ENCODE data around the gene PPFIA4.
A peak's percentile ranks its signal among the peaks of the same experiment; 100 is the strongest.

The PPFIA4 gene

GRCh38 chr1:203060115-203060514, 33.8 kb downstream of the PPFIA4 start:
- DNase-seq (ENCODE audit: low read depth): no peak

GRCh38 chr1:203063287-203063686, 37.0 kb downstream of the PPFIA4 start:
- DNase-seq (ENCODE audit: low read depth): no peak

DNA sequence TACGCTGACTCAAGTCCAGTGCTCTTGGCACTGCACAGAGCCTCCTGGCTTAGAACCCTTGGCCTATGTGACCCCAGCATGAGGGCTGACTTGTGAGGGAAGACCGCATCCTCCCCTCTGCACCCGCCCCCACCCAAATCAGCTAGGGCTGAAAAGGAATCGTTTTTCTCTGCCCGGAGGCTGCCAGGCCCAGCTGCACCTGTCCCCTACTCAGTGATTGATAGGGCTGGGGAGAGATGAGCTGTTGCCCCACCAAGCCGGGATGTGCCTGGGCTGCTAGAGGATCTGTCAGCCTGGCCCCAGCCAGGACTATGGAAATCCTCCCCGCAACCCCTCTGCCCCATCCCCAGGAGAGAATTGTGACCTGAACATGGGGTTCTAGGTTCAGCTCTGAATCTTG, 38.9 kb downstream of the PPFIA4 start:
- DNase-seq (ENCODE audit: low read depth): no peak

DNA sequence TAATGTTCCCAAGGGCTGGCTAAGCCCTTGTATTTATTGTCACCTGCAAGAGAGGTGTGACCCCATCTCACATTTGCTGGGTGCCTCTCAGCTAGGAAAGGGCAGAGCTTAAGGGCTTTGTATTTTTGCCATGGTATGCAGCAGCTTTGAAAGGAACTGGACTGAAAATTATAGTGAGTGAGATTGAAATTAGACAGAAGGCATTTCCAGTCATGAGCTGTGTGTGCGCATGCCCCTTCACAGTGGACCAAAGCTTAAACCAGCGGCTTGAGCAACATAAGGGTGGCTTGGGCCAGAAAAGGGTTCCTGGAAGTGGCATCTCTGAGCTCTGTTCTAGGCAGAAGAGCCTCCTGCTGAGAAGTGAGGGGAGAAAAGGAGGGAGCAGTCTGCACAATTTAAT, 39.7 kb downstream of the PPFIA4 start:
- no peak for DNase-seq (ENCODE audit: low read depth)

- no peak for DNase-seq (ENCODE audit: low read depth)
These were observed 40.7 kb downstream of the PPFIA4 start for GRCh38 chr1:203066965-203067364.

DNA sequence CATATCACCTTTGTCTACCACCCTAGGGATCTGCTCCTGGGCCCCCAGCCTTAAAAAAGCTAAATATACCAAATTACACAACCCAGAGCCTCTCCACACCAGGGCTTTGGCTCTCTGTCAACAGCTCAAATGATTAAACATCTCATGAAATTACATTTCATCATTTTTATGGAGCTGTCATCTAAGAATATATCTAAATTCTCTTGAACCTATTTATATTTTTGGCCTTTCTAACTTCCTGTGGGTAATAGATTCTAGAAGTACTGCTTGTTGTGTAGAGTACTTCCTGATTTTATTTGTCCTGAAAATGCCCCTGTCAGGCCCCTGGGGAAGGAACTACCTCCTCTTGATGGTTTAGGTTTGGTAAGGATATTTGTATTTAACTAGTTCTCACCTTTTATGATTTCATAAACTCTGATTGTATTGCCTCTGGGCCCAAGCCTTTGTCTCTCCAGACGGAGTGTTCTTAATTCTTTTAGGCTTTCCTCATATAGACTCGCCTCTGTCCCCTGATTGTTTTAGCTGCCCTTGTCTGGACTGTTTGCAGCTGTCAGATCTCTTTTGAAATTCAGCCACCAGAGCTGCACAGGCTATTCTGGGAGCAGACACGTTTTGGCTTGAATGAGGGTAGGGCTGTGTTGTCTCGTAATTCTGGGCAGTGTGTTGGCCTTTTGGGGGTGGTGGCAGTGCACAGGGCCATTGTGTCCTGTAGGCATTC, 42.9 kb downstream of the PPFIA4 start:
- DNase-seq (ENCODE audit: low read depth): no peak

GRCh38 chr1:203072002-203072602, 45.8 kb downstream of the PPFIA4 start:
- DNase-seq (ENCODE audit: low read depth): no peak

DNA sequence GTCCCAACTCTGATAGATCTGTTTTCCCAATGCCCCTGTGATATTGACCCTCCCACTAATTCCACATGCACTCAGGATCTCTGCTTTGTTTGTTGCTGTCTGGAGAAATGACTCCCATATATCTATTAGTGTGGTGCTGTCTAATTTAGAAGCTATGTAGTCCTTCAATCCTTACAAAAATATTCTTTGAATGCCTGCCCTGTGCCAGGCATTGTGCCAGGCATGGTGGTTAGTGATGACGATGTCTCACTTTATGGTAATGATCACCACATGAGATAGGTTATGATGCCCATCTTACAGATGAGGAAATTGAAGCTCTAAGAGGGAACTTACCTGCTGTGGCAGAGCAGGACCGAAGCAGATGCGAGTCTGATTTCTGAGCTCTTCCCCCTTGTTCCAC, 46.6 kb downstream of the PPFIA4 start:
- DNase-seq (ENCODE audit: low read depth): peak; percentile 29

DNA sequence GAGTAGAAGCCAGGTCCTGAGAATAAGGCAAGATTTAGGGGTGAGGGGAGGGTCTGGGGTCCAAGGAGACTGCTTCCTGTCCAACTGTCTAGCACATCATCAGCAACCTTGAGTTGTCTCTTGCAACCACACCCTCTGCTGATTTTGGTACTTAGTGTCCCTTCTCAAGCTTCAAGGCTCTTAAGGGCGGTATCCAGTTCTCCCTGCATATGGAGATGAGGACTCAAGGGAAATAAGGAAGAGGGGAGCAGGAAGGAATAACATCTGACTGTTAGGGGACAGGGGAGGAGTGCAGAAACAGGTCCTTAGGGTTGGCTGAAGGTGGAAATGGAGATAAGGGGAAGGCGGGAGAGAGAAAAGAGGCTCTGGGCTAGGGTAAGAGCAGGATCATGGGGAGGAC, 47.2 kb downstream of the PPFIA4 start:
- no peak for DNase-seq (ENCODE audit: low read depth)

DNA sequence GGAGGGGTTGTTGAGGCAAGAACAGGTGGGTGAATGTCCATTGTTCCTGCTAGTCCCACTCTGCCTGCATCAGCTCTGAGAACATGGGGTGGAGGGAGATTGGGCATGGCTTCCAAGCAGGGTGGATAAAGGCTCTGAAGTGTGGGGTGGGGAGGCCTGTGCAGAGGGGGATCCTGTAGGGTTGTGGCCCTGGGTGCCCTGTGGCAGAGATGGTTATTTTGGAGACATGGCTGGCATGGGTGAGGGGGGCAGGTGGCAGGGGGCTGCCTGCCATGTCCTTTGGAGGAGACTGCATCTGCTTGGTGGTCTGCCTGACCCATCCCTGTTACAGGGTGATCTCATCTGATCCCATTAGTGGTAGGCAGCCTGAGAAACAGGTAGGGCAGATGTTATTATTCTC, 48.3 kb downstream of the PPFIA4 start:
- DNase-seq (ENCODE audit: low read depth): no peak

- no peak for DNase-seq (ENCODE audit: low read depth)
These were observed 49.1 kb downstream of the PPFIA4 start for GRCh38 chr1:203075236-203076030.

DNA sequence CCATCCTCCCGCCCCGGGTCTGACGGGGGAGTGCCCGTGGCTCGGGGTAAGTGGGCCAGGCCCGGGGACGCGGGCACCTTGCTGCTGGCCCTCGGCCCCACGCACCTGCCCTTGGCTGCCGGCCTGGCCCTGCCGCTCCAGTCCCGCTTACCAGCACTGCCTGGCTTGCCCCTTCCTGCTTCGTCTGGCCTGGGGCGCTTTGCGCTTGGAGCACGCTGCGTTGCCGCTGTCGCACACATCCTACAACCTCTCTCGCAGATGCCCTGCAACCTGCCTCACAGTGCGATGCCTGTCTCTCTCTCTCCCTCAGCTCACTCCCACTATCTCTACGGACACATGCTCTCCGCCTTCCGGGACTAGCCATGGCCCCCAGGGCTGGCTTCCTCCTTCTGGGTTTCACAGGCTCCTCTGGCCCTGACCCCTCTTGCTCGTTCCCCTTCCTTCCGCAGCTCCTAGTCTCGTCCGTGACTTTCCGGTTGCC, 49.8 kb downstream of the PPFIA4 start:
- no peak for DNase-seq (ENCODE audit: low read depth)

DNA sequence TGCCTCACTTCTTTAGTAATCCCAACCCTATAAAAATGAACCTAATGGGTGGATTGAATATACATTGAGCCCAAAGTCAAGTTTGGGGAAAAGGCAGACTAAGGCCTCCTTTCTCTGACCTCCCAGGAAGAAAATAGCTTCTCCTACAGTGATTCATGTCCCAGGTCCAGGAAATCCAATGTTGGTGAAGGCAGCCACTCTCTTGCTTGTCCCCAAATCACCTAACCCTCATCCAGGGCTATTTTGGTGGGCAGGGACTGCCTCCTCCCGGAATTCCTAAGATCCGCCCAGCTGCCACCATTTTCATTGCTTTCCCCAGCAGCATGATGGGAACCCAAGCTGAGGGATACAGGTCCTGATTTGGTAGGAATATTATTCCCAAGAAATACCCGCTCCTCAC, 51.1 kb downstream of the PPFIA4 start:
- DNase-seq (ENCODE audit: low read depth): no peak

GRCh38 chr1:203077956-203078355, 51.7 kb downstream of the PPFIA4 start:
- no peak for DNase-seq (ENCODE audit: low read depth)

GRCh38 chr1:203078478-203078877, 52.2 kb downstream of the PPFIA4 start:
- DNase-seq (ENCODE audit: low read depth): no peak

GRCh38 chr1:203080456-203080855, 54.2 kb downstream of the PPFIA4 start:
- no peak for DNase-seq (ENCODE audit: low read depth)

DNA sequence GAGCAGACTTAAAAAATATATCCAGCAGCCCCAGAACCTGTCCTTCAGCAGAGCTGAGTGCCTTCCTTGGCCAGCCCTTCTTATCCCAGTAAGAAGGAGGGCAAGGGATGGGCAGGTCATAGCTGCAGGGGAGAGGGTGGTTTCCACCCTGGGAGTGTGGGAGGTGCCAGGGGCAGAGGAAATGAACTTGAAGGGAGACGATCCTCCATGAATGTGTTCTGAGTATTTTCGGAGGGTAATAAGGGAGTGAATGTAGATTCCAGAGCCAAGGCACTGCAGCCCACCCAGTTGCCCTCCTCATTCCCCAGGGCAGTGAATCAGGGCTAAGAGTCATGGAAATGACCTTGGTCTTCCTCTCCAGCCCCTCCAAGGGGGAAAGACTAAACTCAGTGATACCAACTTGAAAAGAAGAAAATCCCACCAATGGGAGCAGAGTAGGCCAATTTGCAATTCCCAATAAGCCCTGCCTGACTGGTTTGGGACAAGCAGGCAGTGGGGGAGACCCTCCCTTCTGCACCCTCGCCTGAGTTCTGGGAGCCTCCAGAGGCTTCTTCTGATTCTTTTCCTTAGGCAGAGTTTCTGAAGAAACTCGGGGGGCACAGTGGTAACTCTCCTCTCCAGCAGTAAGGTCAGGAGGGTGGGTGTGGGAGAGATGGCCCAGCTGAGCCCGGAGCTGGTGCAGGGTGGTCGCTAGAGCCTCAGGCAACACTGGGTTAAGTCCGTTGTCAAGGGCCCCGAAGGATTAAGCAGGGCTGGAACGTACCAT, 55.4 kb downstream of the PPFIA4 start:
- no peak for DNase-seq (ENCODE audit: low read depth)

DNA sequence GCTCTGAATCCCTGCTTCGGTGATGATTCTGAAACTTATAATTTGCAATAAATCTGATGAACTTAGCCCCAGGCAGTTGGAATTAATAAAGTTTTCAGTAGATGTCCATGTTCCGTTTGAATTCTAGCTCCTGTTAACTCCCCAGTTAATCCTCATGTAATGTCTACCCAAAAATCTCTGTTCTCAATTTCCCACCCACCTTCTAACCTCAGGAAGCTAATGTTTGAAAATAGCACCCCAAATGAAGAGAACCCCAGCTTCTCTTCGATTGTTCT, 55.9 kb downstream of the PPFIA4 start:
- no peak for DNase-seq (ENCODE audit: low read depth)

GRCh38 chr1:203082571-203083462, 56.5 kb downstream of the PPFIA4 start:
- DNase-seq (ENCODE audit: low read depth): no peak

DNA sequence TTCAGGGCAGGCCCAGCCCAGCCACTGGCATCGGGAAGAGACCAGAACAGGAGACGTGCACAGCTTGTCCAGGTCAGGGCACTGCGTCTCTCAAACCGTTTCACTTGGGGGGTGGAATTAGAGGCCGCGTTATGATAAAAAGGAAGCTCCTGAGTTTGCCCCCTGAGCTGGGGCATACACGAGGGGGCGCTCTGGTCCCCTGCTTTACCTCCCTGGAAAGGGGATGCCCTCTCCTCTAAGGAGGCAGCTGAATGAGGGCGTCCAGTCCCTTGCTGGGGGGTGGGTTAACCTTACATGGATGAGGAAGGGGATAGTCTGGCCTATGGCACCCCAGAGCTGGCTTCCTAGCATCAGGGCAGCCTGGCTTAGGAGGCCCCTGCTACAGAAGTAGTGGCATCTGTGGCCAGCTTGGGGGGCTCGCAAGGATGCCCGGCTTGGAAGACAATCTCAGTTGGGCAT, 57.2 kb downstream of the PPFIA4 start:
- DNase-seq (ENCODE audit: low read depth): no peak
